Breast epithelium (tissue), 4 donors: ENCODE measurements around the gene MCU. TPM values are rescaled to one million over a fixed set of nuclear protein-coding genes. Genes with fewer than 3 reads are reported as not detected.
A peak's percentile ranks its signal among the peaks of the same experiment; 100 is the strongest.

Experiments
- DNase-seq, 2 donors: peaks; one replicate each; pipeline ENCODE4 v3.0.0-alpha.2; 2019; ENCODE audit warnings: low spot score in 2 of 2
- H3K27ac ChIP-seq, 2 donors: fragments of 200-600 bp; sonication (generic) in 1 of 2; one replicate each; pipeline ENCODE4 v1.5.1; 2016 to 2019; ENCODE audit warnings: mild to moderate bottlenecking in 1 of 2
- H3K27me3 ChIP-seq, 2 donors: fragments of 200-600 bp; sonication (generic) in 1 of 2; one replicate each; pipeline versions ENCODE4 v1.5.1 to v1.6.0; 2017 to 2019; ENCODE audit warnings: control low read depth in 1 of 2, mild to moderate bottlenecking in 1 of 2
- H3K36me3 ChIP-seq: fragments of 200-600 bp; one replicate; pipeline ENCODE4 v1.5.1; 2019
- H3K4me1 ChIP-seq, 2 donors: fragments of 200-600 bp; sonication (generic); one replicate each; pipeline ENCODE4 v1.5.1; 2016 to 2019; ENCODE audit warnings: control low read depth in 1 of 2
- H3K4me3 ChIP-seq, 3 donors: fragments of 200-600 bp; sonication (generic); 1 replicate in 2 of 3; 2 replicates in 1 of 3; pipeline ENCODE4 v1.5.1; 2016 to 2019; ENCODE audit warnings: mild to moderate bottlenecking in 3 of 3, moderate library complexity in 2 of 3
- H3K9me3 ChIP-seq, 2 donors: fragments of 200-600 bp; sonication (generic) in 1 of 2; one replicate each; pipeline ENCODE4 v1.5.1; 2016 to 2019; ENCODE audit warnings: control low read depth in 1 of 2
- POLR2A ChIP-seq: fragments of 450-650 bp; IDR thresholded peaks from one replicate; pipeline ENCODE4 v1.6.1; 2016; ENCODE audit warnings: antibody characterized with exemption, mild to moderate bottlenecking, moderate library complexity
- POLR2AphosphoS5 ChIP-seq, 3 donors: sonication (generic); formaldehyde crosslinking; IDR thresholded peaks; one replicate each; pipeline ENCODE4 v1.6.1; 2017; ENCODE audit warnings: antibody characterized with exemption in 3 of 3
- intact Hi-C: fragments of 100-400 bp; cut with DNase I; formaldehyde crosslinking; loops from one replicate; pipeline ENCODE4 v1.15.1; 2023; ENCODE audit warnings: low total_unique reads
- total RNA-seq, 3 donors: library from RNA; depleted of rRNA; stranded (reverse); fragments of >200 nt; gene quantifications; one replicate each; pipeline ENCODE4 v1.1.0, GENCODE V29; 2016
- TF ChIP-seq, protein P1 (sequence below), 3 donors: fragments of 450-650 bp; IDR thresholded peaks; one replicate each; pipeline ENCODE4 v1.5.1; 2016 to 2017; ENCODE audit warnings: antibody characterized with exemption in 3 of 3, mild to moderate bottlenecking in 3 of 3, moderate library complexity in 3 of 3

MCU gene
- total RNA-seq, 3 donors from 2014 or later: 11.7 to 27.4 (median 20.6) TPM

DNA sequence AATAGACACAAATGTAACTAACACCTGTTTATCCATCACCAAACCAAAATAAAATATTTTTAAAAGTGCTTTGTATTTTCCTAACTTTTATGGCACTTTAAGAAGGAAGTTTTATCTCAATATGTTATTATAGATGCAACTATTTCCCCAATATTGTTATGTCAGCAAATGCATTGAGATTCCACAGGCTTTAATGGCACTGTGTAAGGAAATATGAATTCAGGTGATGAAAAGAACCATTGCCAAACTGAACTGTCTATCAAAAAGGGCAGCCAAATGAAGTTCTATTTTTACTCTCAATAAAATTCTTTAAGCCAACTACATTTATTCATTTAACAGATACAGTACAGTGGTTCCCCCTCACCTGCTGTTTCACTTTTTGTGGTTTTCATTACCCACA is 134.4 kb downstream of the MCU start:
- TF ChIP-seq POLR2AphosphoS5 (IDR thresholded peaks at IDR 0.05) (no peak), POLR2A (no peak)
- TF ChIP-seq, protein P1, sequence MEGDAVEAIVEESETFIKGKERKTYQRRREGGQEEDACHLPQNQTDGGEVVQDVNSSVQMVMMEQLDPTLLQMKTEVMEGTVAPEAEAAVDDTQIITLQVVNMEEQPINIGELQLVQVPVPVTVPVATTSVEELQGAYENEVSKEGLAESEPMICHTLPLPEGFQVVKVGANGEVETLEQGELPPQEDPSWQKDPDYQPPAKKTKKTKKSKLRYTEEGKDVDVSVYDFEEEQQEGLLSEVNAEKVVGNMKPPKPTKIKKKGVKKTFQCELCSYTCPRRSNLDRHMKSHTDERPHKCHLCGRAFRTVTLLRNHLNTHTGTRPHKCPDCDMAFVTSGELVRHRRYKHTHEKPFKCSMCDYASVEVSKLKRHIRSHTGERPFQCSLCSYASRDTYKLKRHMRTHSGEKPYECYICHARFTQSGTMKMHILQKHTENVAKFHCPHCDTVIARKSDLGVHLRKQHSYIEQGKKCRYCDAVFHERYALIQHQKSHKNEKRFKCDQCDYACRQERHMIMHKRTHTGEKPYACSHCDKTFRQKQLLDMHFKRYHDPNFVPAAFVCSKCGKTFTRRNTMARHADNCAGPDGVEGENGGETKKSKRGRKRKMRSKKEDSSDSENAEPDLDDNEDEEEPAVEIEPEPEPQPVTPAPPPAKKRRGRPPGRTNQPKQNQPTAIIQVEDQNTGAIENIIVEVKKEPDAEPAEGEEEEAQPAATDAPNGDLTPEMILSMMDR (IDR thresholded peaks at IDR 0.05): no peak
- no peaks in the 10 kb centered on the region for H3K36me3 ChIP-seq

DNA sequence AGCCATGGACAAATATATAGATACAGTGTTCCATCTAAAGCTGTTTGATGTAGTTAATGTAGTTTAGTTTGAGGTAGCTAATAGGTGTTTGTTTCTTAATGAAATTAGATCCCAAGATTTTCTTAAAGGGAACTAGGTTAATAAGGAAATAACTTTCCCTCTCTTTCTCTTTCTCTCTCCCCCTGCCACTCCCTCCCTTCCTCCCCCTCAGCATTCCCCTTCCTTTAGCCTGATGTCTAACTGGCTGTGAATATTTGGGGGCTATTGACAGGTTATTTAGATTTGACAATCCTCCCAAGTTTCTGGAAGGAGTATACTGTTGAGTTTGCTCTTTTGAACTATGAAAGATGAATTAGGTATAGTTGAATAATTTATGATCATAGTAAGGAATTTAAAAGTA is 136.4 kb downstream of the MCU start:
- Histone ChIP-seq H3K36me3 (no peaks in the 10 kb centered on the region), H3K4me3 (no peak overlapping the region), H3K9me3 (no peaks in the 10 kb centered on the region), H3K4me1 (no peaks in the 10 kb centered on the region), H3K27ac (no peak overlapping the region), H3K27me3 (no peaks in the 10 kb centered on the region)
- TF ChIP-seq, protein P1 (IDR thresholded peaks at IDR 0.05): no peak
- TF ChIP-seq POLR2AphosphoS5 (IDR thresholded peaks at IDR 0.05): no peak
- no peak for TF ChIP-seq POLR2A
- intact Hi-C loops: no loop called here
- DNase-seq: no peak

More for the DNA sequence above, 134.4 kb downstream of the MCU start:
- DNase-seq: no peak
- Histone ChIP-seq H3K4me1 (no peaks in the 10 kb centered on the region), H3K27me3 (no peaks in the 10 kb centered on the region), H3K9me3 (no peaks in the 10 kb centered on the region), H3K4me3 (no peak overlapping the region), H3K27ac (no peak overlapping the region)
- intact Hi-C loops: no loop called here

DNA sequence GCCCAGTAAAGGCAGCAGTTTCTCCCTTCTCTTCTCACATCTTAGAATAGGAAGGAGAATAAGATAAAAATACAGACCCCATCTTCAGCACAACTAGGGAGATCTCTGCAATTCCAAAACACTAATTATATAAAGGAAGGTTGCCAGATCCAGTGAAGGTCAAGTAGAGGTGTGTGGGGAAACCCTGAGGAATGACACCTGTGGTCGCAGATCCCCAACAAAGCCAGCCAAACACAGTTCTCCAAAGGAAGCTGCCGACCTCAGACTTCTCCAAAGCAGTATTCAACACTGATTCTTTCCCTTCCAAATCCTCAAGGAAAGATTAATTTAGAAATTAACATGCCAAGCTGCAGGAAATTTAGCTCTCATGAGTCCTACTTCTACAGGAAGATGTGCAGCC is 138.7 kb downstream of the MCU start:
- intact Hi-C loops: no loop called here
- no peak overlapping the region for H3K4me3 ChIP-seq
- TF ChIP-seq POLR2AphosphoS5 (IDR thresholded peaks at IDR 0.05) (no peak), POLR2A (no peak)
- TF ChIP-seq, protein P1 (IDR thresholded peaks at IDR 0.05): no peak
- H3K27me3 ChIP-seq: no peaks in the 10 kb centered on the region
- H3K36me3 ChIP-seq: no peaks in the 10 kb centered on the region
- no peaks in the 10 kb centered on the region for H3K4me1 ChIP-seq
- no peak for DNase-seq
- H3K27ac ChIP-seq: no peak overlapping the region
- no peaks in the 10 kb centered on the region for H3K9me3 ChIP-seq

DNA sequence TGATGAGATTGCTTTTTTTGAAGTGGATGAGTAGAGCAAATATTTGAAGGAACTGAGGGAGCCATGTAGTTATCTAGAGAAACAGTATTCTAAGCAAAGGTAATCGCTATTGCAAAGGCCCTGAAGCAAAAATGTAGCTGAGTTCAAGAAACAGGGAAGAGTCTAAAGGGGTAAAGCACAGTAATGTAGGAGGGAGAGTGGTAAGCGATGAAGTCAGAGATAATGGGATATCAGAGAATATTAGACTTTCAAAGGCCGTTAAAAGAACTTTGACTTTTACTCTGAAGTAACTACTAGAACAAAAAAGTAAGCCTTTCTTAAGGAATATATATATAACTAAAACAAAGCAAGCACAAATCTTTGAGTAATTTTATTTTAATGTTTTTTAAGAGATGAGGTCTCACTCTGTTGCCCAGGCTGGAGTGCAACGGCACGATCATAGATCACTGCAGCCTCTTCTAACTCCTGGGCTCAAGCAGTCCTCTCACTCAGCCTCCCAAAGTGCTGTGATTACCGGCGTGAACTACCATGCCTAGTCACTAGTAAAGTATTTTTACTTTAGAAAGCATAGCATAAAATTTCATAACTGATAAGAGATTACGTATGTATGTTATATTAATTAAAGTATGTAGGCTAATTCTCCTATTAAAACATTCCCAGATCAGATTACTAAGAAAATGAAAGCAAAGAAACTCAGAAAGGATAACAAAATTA is 139.9 kb downstream of the MCU start:
- Histone ChIP-seq H3K27ac (no peak overlapping the region), H3K4me3 (peak overlapping the region in 2 of 3 donors; percentile 11 to 29), H3K36me3 (no peaks in the 10 kb centered on the region), H3K4me1 (no peaks in the 10 kb centered on the region), H3K9me3 (no peaks in the 10 kb centered on the region), H3K27me3 (no peaks in the 10 kb centered on the region)
- no peak for DNase-seq
- TF ChIP-seq POLR2AphosphoS5 (IDR thresholded peaks at IDR 0.05): no peak
- TF ChIP-seq, protein P1 (IDR thresholded peaks at IDR 0.05): no peak
- TF ChIP-seq POLR2A: no peak
- intact Hi-C loops: no loop called here

DNA sequence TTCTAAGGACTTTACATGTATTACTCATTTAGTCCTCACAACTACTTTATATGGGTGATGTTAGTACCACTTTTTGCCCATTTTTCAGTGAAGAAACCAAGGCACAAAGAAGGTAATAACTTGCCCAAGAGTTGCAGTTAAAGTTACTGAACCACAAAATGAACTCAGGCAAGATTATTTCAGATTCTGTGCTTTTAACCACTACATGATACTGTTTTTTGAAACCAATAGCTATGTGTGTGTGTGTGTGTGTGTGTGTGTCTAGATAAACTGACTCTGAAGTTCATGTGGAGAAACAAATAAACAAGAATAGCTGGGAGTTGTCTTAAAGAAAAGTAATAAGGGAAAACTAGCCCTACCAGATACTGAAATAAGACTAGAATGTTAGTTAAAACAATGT is 140.8 kb downstream of the MCU start:
- H3K9me3 ChIP-seq: no peaks in the 10 kb centered on the region
- intact Hi-C loops: no loop called here
- no peaks in the 10 kb centered on the region for H3K36me3 ChIP-seq
- no peak overlapping the region for H3K27ac ChIP-seq
- no peak overlapping the region for H3K4me3 ChIP-seq
- H3K27me3 ChIP-seq: no peaks in the 10 kb centered on the region
- no peak for DNase-seq
- TF ChIP-seq, protein P1 (IDR thresholded peaks at IDR 0.05): no peak
- TF ChIP-seq POLR2AphosphoS5 (IDR thresholded peaks at IDR 0.05) (no peak), POLR2A (no peak)
- no peaks in the 10 kb centered on the region for H3K4me1 ChIP-seq
